Progenitor cell of endocrine pancreas (in vitro differentiated cells): ENCODE measurements around the gene OTX1. TPM values are rescaled to one million over a fixed set of nuclear protein-coding genes. Genes with fewer than 3 reads are reported as not detected.

Experiments
- DNase-seq: peaks from one replicate; pipeline ENCODE4 v3.0.0; 2021; ENCODE audit warnings: low spot score; ENCODE audit not compliant: unreplicated experiment
- H3K27ac Mint-ChIP-seq: 2 replicates; pipeline ENCODE4 v1.8.0; 2021; ENCODE audit warnings: mild to moderate bottlenecking, moderate library complexity, mixed read lengths
- H3K27me3 Mint-ChIP-seq: 2 replicates; pipeline ENCODE4 v1.8.0; 2021; ENCODE audit warnings: mixed read lengths
- H3K36me3 Mint-ChIP-seq: 2 replicates; pipeline ENCODE4 v1.8.0; 2022; ENCODE audit warnings: mixed read lengths; ENCODE audit not compliant: insufficient read depth
- H3K4me1 Mint-ChIP-seq: 2 replicates; pipeline ENCODE4 v1.8.0; 2021; ENCODE audit warnings: low read depth, mixed read lengths
- H3K4me3 Mint-ChIP-seq: 2 replicates; pipeline ENCODE4 v1.8.0; 2021; ENCODE audit warnings: low read depth, mild to moderate bottlenecking, moderate library complexity, mixed read lengths
- H3K9me3 Mint-ChIP-seq: 2 replicates; pipeline ENCODE4 v1.8.0; 2021; ENCODE audit warnings: low read depth, mixed read lengths
- long read RNA-seq: library from polyadenylated mRNA; unstranded; transcript quantifications from one replicate; pipeline ENCODE4 v2.0.0, GENCODE V29; 2020
- total RNA-seq: library from RNA; stranded (reverse); gene quantifications from 2 replicates; pipeline ENCODE4 v1.2.1, GENCODE V29; 2021
- TF ChIP-seq, protein P1 (sequence below): fragments of 200-600 bp; sonication (generic); IDR thresholded peaks from one replicate; pipeline ENCODE4 v1.5.0; 2021; ENCODE audit warnings: antibody characterized with exemption, mild to moderate bottlenecking; ENCODE audit not compliant: unreplicated experiment

The OTX1 gene
- 1.0 and 1.2 TPM in 2 replicates for total RNA-seq
- long read RNA-seq: 0 reads

DNA sequence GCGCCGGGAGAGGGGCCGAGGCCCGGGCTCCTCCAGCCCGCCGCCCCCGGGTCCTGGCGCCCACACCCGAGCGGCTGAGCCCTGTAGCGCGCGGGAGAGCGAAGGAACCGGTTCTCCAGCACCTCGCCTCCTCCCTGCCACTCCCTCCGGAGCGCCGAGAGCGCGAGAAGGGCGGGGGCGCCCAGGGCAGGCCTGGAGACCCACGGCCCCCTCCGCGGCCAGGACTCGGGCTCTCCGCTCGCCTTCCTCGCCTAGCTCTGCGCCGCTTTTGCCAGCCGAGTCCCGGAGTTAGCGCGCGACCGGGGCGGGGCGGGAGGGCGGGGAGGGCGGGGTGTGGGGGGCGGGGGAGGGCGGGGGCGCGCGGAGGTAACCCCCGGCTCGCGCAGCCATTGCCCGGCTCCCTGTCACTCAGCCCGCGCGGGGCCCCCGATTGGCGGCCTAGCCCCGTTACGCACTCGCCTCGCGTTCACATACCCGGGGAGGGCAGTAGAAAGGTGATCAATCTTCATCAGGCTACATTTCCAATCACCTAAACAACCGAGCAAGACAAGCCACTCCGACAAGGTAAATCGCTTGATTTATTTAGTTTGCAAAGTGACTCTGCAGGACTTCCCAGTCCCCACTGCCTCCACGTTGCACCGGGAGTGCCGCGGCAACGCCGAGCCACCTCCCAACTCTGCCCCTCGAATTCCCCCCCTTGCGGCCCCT is at the start of gene OTX1:
OTX1 (plus strand) TSS at position 497 of the 708 bp plus-strand sequence. CDS start 2,161 bp downstream, outside the sequence.
- no peaks in the 10 kb centered on the region for H3K9me3 Mint-ChIP-seq
- H3K27me3 Mint-ChIP-seq: peaks cover 87% of the 10 kb centered on the region
- H3K4me3 Mint-ChIP-seq: peak within 1 kb of the TSS; percentile 80
- TF ChIP-seq, protein P1, sequence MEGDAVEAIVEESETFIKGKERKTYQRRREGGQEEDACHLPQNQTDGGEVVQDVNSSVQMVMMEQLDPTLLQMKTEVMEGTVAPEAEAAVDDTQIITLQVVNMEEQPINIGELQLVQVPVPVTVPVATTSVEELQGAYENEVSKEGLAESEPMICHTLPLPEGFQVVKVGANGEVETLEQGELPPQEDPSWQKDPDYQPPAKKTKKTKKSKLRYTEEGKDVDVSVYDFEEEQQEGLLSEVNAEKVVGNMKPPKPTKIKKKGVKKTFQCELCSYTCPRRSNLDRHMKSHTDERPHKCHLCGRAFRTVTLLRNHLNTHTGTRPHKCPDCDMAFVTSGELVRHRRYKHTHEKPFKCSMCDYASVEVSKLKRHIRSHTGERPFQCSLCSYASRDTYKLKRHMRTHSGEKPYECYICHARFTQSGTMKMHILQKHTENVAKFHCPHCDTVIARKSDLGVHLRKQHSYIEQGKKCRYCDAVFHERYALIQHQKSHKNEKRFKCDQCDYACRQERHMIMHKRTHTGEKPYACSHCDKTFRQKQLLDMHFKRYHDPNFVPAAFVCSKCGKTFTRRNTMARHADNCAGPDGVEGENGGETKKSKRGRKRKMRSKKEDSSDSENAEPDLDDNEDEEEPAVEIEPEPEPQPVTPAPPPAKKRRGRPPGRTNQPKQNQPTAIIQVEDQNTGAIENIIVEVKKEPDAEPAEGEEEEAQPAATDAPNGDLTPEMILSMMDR: no peak
- peaks cover 4% of the 10 kb centered on the region for H3K36me3 Mint-ChIP-seq
- DNase-seq: peak; percentile 79
- peaks cover 23% of the 10 kb centered on the region for H3K4me1 Mint-ChIP-seq
- peak within 1 kb of the TSS; percentile 92 for H3K27ac Mint-ChIP-seq

- Mint-ChIP-seq H3K4me1 (no peaks in the 10 kb centered on the region), H3K27ac (no peak overlapping the region), H3K36me3 (peaks cover 9% of the 10 kb centered on the region), H3K9me3 (no peaks in the 10 kb centered on the region), H3K4me3 (no peak overlapping the region), H3K27me3 (no peaks in the 10 kb centered on the region)
- TF ChIP-seq, protein P1: no peak
- DNase-seq: no peak
These were observed 49.1 kb upstream of the OTX1 start for GRCh38 chr2:63001576-63001975.

GRCh38 chr2:63003351-63003750 is 47.3 kb upstream of the OTX1 start:
- Mint-ChIP-seq H3K4me3 (no peak overlapping the region), H3K36me3 (peaks cover 4% of the 10 kb centered on the region), H3K9me3 (no peaks in the 10 kb centered on the region), H3K4me1 (no peaks in the 10 kb centered on the region), H3K27ac (no peak overlapping the region), H3K27me3 (no peaks in the 10 kb centered on the region)
- TF ChIP-seq, protein P1: no peak
- DNase-seq: no peak

GRCh38 chr2:63007813-63008458 is 42.7 kb upstream of the OTX1 start:
- Mint-ChIP-seq H3K4me3 (no peak overlapping the region), H3K4me1 (peaks cover 4% of the 10 kb centered on the region), H3K27ac (no peak overlapping the region), H3K27me3 (no peaks in the 10 kb centered on the region), H3K36me3 (peaks cover 2% of the 10 kb centered on the region), H3K9me3 (no peaks in the 10 kb centered on the region)
- TF ChIP-seq, protein P1: no peak
- no peak for DNase-seq

GRCh38 chr2:63008838-63009237 is 41.8 kb upstream of the OTX1 start:
- Mint-ChIP-seq H3K4me1 (peaks cover 4% of the 10 kb centered on the region), H3K9me3 (no peaks in the 10 kb centered on the region), H3K27ac (no peak overlapping the region), H3K27me3 (no peaks in the 10 kb centered on the region), H3K36me3 (peaks cover 2% of the 10 kb centered on the region), H3K4me3 (no peak overlapping the region)
- DNase-seq: no peak
- TF ChIP-seq, protein P1: no peak
